ENCODE measurements around the gene ALDH4A1. TPM values are rescaled to one million over a fixed set of nuclear protein-coding genes. Genes with fewer than 3 reads are reported as not detected.
A peak's percentile ranks its signal among the peaks of the same experiment; 100 is the strongest.

Gene ALDH4A1, protein sequence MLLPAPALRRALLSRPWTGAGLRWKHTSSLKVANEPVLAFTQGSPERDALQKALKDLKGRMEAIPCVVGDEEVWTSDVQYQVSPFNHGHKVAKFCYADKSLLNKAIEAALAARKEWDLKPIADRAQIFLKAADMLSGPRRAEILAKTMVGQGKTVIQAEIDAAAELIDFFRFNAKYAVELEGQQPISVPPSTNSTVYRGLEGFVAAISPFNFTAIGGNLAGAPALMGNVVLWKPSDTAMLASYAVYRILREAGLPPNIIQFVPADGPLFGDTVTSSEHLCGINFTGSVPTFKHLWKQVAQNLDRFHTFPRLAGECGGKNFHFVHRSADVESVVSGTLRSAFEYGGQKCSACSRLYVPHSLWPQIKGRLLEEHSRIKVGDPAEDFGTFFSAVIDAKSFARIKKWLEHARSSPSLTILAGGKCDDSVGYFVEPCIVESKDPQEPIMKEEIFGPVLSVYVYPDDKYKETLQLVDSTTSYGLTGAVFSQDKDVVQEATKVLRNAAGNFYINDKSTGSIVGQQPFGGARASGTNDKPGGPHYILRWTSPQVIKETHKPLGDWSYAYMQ
- total RNA-seq = 1 to 10 TPM; 2.5 to 3.3 TPM

DNA sequence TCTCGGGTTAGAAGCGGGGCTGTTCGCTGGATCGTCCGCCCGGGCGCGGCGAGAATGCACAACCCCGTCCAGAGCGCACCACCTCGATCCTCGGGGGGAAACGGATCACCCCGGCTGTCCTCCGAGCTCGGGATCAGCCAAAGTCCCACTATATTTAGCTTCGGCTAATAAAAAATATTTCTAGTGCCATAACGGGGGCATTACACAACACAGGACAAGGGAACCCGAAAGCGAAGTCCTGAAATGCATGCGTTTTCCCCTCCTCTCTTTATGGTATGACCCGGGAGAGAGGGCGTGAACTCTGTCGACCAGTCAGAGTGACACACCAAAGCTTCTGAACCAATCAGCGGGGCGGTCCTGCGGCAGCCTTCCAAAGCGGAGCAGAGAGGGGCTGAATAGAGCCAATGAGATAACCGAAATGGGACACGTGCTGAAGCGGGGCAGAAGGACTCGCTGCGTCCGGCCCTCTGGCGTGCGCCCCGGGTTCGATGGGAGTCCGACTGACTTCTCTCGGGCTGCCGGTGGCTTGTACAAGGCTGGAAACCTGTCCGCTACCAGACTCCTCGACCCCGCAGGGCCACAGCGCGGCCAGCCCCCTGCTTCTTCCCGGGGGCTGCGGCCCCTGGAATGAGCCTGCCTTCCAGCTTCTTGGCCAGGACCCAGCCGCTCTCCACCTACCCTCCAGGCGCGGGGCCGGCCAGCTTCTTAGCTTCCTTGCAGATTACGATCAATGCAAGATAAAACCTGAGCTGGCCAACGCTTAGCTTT is at the start of gene ALDH4A1:
ALDH4A1 (minus strand) TSS at position 33 of the 768 bp plus-strand sequence; CDS start at position 1, 32 bp downstream.
- Mint-ChIP-seq H3K36me3 (no peaks in the 10 kb centered on the region), H3K27ac (peak within 1 kb of the TSS; percentile 94), H3K27me3 (peaks cover 12% of the 10 kb centered on the region), H3K9me3 (no peaks in the 10 kb centered on the region), H3K4me3 (peak within 1 kb of the TSS; percentile 96), H3K4me1 (peaks cover 22% of the 10 kb centered on the region)
- peak; percentile 84 for DNase-seq
- POLR2A ChIA-PET = interaction anchor here (0.9 to 1.5 kb wide), 6 partner anchors 19 to 172 kb away, joined by 3 to 14 read pairs (median 4); no protein-coding TSS in a partner anchor
- ATAC-seq (ENCODE audit: low read depth) = peak; percentile 99

DNA sequence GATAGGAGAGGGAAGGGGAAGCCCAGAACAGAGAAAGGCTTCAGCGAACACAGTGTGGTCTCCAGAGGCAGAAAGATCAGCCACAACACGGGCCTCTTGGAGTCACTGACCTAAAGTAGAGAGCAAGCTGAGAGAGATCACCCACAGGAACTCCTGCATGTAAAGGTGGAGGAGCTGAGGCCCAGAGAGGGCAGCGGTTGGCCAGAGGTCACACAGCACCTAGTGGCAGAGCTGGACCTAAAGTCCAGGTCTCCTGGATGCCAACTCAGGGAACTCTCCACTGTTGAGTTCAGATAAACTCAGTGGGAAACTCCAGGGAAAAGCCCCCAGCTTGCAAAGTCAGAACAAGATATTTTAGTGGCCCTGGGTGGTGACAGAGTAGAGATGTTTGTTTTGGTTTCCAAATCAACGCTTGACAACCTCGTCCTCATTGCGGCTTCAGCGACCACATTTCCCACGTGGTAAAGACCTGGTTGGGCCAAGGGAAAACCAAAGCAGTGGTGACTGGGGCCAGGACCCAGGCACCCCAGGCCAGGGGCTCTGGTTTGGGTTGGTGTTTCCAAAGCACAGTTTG is 49.5 kb upstream of the ALDH4A1 start:
- Mint-ChIP-seq H3K9me3 (no peaks in the 10 kb centered on the region), H3K4me1 (peaks cover 70% of the 10 kb centered on the region), H3K27ac (peak overlapping the region; percentile 78), H3K27me3 (peaks cover 21% of the 10 kb centered on the region), H3K36me3 (peaks cover 5% of the 10 kb centered on the region), H3K4me3 (peak overlapping the region; percentile 82)
- POLR2A ChIA-PET = interaction anchor here (2.6 to 10.8 kb wide), 2 partner anchors 24 to 123 kb away, joined by 6 to 229 read pairs; no protein-coding TSS in a partner anchor
- DNase-seq = peak; percentile 82
- peak; percentile 27 for ATAC-seq (ENCODE audit: low read depth)

DNA sequence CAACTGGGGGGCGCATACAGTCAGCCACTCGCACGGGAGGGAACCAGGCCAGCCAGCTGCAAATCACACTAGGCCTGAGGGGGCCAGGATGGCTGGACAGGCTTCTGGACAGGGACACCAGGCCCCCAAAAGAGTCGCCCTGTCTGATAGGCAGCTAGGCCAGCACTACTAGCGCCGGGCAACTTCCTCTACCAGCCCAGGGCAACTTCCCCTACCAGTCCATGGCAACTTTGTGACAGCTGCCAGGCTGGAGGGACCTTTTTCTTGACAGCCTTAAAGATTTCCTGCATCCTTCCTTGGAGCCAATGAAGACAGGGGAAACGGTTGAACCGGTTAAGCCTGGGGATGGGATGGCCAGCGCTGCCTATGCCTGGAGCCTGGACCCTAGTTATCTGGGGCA is 49.1 kb upstream of the ALDH4A1 start:
- POLR2A ChIA-PET = interaction anchor here (0.9 to 10.8 kb wide), 3 partner anchors 24 to 123 kb away, joined by 3 to 229 read pairs (median 6); partner anchors contain the start of gene ALDH4A1
- ATAC-seq (ENCODE audit: low read depth) = no peak
- Mint-ChIP-seq H3K36me3 (peaks cover 5% of the 10 kb centered on the region), H3K27ac (peak overlapping the region; percentile 78), H3K4me1 (peaks cover 69% of the 10 kb centered on the region), H3K4me3 (peak overlapping the region; percentile 82), H3K27me3 (peaks cover 21% of the 10 kb centered on the region), H3K9me3 (no peaks in the 10 kb centered on the region)
- DNase-seq = no peak

DNA sequence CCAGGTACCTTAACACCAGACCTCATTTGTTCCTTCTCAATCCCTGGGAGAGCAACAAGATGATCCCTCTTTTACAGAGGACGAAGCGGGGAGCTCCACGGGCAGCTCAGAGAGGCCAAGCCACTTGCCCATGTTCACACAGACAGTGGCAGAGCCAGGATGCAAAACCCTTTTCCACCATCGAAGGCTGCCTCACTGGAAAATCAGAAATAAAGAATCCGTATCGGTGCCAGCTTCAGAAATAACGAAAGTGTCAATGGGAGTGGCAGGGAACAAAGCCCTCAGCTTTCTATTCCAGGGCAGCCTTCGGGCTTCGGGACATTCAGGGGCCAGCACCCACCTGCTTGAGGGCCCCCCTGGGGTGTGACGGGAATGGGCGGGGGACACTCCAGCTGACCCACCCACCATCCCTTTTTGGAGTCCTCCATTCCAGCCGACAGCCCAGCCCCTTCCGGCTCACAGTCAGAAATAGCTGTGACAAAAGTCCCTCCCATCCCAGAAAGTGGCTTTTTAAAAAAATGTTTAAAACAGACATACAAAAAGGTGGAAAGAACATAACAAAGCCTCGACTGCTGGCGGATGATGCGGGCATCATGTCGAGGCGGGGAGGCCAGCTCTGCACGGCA is 48.2 kb upstream of the ALDH4A1 start:
- Mint-ChIP-seq H3K36me3 (peaks cover 5% of the 10 kb centered on the region), H3K27me3 (peaks cover 21% of the 10 kb centered on the region), H3K27ac (peak overlapping the region; percentile 78), H3K4me3 (peak overlapping the region; percentile 82), H3K4me1 (peaks cover 69% of the 10 kb centered on the region), H3K9me3 (no peaks in the 10 kb centered on the region)
- DNase-seq = no peak
- POLR2A ChIA-PET = interaction anchor here (0.9 to 10.8 kb wide), 2 partner anchors 23 to 48 kb away, joined by 3 to 229 read pairs; partner anchors contain the start of gene ALDH4A1
- no peak for ATAC-seq (ENCODE audit: low read depth)

DNA sequence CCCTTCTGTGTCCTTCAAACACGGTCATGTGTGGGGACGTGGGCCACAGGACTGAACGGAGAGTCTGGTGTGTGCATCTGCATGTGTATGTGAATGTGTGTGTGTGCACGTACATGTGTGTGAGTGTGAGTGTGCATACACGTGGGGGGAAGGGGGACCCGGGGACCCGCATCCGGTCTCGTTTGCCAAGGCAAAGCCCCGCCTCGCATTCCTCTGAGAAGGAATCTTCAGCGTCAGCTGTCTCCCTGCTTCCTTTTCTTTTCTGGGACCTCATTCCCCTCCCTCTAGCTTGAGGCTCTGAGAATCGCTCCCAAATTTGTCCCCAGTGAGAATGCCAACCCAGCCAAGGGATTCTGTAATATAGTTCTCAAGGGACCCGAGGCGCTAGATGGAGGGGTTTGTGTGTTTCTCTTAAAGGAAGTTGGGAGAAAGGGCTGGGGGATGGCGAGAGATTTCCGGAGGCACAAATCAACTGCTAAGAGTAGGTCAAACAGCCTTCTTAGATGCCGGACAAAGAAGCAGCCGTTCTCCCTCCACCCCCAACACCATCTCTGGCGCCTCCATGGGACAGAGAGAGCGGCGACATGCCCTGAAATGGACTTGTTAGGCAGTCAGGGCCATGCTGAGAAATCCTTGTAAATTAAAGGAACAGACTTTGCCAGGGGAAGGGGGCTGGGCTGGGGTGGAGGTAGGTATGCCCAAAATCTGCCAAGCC is 47.5 kb upstream of the ALDH4A1 start:
- ATAC-seq (ENCODE audit: low read depth) (no peak), DNase-seq (no peak)
- Mint-ChIP-seq H3K36me3 (peaks cover 5% of the 10 kb centered on the region), H3K27me3 (peaks cover 18% of the 10 kb centered on the region), H3K4me1 (peaks cover 67% of the 10 kb centered on the region), H3K4me3 (peak overlapping the region; percentile 82), H3K9me3 (no peaks in the 10 kb centered on the region), H3K27ac (peak overlapping the region; percentile 78)
- POLR2A ChIA-PET = interaction anchor here (1.7 to 10.8 kb wide), 2 partner anchors 12 to 22 kb away, joined by 4 to 229 read pairs; no protein-coding TSS in a partner anchor

DNA sequence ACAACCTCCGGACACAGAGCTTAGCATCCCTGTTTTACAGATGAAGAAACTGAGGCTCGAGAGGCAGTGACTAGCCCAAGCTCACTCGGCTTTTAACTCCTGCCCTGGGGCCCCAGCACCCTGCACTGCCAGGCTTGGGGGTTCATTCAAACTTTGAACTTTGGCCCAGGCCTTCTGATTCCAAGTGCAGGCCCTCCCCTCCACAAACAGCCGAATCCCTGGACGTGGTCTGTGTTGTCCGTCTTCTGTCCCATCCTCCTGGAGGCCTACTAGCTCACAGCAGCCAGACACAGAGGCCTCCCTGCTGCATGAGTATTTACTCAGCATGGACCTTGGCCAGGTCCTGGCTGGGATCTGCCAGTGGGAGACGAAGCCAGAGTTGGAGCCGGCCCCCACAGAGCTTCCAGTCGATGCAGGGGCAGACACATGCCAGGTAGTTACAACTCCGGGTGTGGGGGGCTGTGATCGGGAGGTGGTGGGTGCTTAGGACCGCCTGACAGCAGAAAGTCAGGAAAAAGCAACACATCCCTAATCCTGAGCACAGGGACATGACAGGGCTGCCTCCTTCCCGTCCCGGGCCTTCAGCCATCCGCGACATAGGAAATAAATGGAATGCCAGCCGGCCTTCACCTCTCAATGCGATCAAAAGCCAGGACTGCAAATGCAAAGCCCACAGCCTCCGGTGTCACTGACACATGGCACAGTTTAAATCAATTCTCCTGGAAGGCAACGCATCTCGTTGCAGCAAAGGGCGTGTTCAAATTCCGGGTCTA is 46.7 kb upstream of the ALDH4A1 start:
- peaks cover 5% of the 10 kb centered on the region for H3K36me3 Mint-ChIP-seq
- peak overlapping the region; percentile 82 for H3K4me3 Mint-ChIP-seq
- H3K9me3 Mint-ChIP-seq = no peaks in the 10 kb centered on the region
- no peak for DNase-seq
- H3K4me1 Mint-ChIP-seq = peaks cover 65% of the 10 kb centered on the region
- peaks cover 10% of the 10 kb centered on the region for H3K27me3 Mint-ChIP-seq
- no peak for ATAC-seq (ENCODE audit: low read depth)
- POLR2A ChIA-PET = interaction anchor here (1.7 to 10.8 kb wide), 2 partner anchors 11 to 22 kb away, joined by 4 to 229 read pairs; no protein-coding TSS in a partner anchor
- peak overlapping the region; percentile 78 for H3K27ac Mint-ChIP-seq

DNA sequence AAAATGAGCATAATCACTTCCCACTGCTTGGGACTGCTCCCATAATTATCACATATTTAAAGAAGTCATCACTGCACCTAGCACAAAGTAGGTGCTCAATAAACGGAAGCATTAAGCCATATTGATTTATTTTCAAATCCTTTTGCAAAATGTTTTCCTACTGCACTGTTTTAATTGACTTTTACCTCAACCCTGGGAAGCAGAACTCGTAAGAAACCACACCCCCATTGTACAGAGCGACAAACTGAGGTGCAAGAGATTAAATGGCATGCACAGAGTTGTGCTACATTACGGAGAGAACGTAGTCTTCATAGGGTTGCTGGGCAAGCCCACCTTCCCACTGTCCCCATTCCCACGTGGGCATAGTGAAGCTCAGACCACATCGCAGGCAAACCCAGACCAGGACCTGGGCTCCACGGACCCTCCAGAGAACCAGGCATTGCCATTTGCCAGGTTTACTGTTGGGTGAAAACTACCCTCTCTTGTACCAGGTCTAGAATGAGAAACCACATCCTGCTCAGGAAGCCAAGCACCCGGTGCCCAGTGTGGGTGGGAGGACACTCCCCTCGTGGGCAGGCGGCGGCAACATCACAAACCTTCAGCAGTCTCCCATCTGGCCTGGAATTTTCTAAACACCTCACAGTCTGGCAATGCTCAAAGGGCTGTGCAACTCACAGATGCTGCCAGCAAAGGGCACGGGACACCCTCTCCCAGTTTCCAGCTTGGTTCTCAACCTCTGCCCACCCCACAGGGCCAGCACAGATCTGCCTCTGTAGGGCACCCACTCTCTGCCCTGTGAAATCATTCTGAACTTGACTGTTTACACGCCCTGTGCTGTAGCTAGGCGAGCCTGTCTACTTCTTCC is 45.9 kb upstream of the ALDH4A1 start:
- no peak for DNase-seq
- H3K4me1 Mint-ChIP-seq = peaks cover 57% of the 10 kb centered on the region
- no peaks in the 10 kb centered on the region for H3K9me3 Mint-ChIP-seq
- no peak for ATAC-seq (ENCODE audit: low read depth)
- H3K4me3 Mint-ChIP-seq = peak overlapping the region; percentile 39
- POLR2A ChIA-PET = interaction anchor here (1.7 to 10.8 kb wide), 2 partner anchors 10 to 21 kb away, joined by 4 to 229 read pairs; no protein-coding TSS in a partner anchor
- peaks cover 3% of the 10 kb centered on the region for H3K27me3 Mint-ChIP-seq
- H3K36me3 Mint-ChIP-seq = peaks cover 2% of the 10 kb centered on the region
- H3K27ac Mint-ChIP-seq = peak overlapping the region; percentile 23

DNA sequence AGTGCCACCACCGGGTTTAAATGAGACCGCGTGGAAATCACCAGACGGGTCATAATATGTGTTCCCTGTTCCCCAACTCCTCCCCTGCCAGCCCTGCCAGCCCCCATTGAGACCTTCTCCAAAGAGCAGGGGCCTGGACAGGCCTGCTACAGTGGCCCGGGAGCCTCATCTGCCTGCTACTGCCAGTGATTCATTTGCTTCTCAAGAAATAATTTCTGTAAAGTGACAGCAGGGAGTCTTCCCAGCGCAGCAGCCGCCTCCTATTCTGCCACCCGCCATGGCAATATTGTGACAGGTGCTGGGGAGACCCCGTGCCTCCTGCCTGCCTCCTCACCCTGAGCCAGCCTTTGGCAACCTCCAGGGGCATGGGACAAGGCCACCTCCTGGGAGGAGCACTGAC is 45.2 kb upstream of the ALDH4A1 start:
- no peak overlapping the region for H3K4me3 Mint-ChIP-seq
- POLR2A ChIA-PET = interaction anchor here (10.8 kb wide), 1 partner anchor 20 kb away, joined by 229 read pairs; no protein-coding TSS in a partner anchor
- H3K27ac Mint-ChIP-seq = no peak overlapping the region
- peaks cover 56% of the 10 kb centered on the region for H3K4me1 Mint-ChIP-seq
- H3K9me3 Mint-ChIP-seq = no peaks in the 10 kb centered on the region
- H3K36me3 Mint-ChIP-seq = peaks cover 2% of the 10 kb centered on the region
- peaks cover 2% of the 10 kb centered on the region for H3K27me3 Mint-ChIP-seq
- ATAC-seq (ENCODE audit: low read depth) (no peak), DNase-seq (no peak)

DNA sequence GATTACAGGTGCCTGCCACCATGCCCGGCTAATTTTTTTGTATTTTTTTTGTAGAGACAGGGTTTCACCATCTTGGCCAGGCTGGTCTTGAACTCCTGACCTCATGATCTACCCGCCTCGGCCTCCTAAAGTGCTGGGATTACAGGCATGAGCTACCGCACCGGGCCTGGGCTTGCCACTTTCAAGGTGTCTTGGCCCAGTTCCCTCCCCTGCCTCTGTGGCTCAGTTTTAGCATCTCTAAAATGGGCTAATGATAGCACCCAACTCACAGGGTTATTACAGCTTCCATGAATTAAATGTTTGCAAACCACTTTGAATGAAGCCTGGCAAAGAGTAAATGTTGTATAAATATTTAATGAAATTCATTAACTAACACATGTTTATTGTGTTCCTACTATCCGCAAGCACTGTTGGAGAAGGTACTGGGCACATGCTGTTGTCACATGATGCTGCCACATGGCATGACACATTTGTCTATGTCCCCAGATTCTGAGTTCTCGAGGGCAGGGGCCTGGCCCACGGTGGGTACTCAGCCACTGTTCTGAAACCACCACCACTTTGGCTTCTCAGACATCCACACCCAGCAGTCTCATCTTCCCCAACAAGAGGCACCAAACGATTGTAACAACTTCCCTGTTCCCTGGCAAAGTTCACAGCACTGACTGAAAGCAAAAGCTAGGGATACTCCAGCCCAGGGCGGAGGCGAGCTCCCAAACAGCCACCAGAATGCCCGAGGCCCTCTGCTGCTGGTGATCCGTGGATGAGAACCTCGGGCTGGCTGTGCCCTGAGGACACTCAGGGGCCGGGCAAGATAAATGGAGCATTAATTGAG is 44.4 kb upstream of the ALDH4A1 start:
- Mint-ChIP-seq H3K4me1 (peaks cover 48% of the 10 kb centered on the region), H3K27ac (no peak overlapping the region), H3K4me3 (no peak overlapping the region), H3K36me3 (peaks cover 2% of the 10 kb centered on the region), H3K9me3 (no peaks in the 10 kb centered on the region), H3K27me3 (no peaks in the 10 kb centered on the region)
- DNase-seq = no peak
- POLR2A ChIA-PET = interaction anchor here (0.7 to 4.1 kb wide), 2 partner anchors 19 to 246 kb away, joined by 4 to 22 read pairs; no protein-coding TSS in a partner anchor
- no peak for ATAC-seq (ENCODE audit: low read depth)

DNA sequence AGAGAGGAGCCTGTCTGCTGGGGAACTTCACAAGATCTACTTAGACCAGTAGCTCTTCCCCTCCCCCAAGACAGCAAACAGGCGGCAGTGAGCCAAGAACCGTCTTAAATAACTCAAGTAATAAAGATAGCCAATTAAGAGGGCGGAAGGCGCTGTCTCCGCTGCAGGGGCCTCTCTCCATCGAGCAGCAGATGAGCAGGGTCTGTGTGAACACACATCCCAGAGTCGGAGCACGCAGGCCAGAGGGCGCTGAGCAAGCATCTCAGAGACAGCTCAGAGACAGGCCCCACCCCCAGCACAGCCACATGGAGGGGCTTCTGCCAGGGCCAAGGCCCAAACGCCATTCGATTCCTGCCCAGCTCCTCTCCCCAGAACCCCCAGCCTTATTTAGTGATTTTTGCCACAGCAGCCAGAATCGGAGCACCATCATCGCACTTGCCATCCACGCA is 43.1 kb upstream of the ALDH4A1 start:
- peaks cover 2% of the 10 kb centered on the region for H3K36me3 Mint-ChIP-seq
- ATAC-seq (ENCODE audit: low read depth) (no peak), DNase-seq (no peak)
- no peaks in the 10 kb centered on the region for H3K9me3 Mint-ChIP-seq
- H3K27ac Mint-ChIP-seq = no peak overlapping the region
- H3K4me1 Mint-ChIP-seq = peaks cover 34% of the 10 kb centered on the region
- H3K27me3 Mint-ChIP-seq = no peaks in the 10 kb centered on the region
- POLR2A ChIA-PET = interaction anchor here (4.1 kb wide), 1 partner anchor 18 kb away, joined by 22 read pairs; no protein-coding TSS in a partner anchor
- H3K4me3 Mint-ChIP-seq = no peak overlapping the region
